ENCODE results near the gene ZBED2.

DNA sequence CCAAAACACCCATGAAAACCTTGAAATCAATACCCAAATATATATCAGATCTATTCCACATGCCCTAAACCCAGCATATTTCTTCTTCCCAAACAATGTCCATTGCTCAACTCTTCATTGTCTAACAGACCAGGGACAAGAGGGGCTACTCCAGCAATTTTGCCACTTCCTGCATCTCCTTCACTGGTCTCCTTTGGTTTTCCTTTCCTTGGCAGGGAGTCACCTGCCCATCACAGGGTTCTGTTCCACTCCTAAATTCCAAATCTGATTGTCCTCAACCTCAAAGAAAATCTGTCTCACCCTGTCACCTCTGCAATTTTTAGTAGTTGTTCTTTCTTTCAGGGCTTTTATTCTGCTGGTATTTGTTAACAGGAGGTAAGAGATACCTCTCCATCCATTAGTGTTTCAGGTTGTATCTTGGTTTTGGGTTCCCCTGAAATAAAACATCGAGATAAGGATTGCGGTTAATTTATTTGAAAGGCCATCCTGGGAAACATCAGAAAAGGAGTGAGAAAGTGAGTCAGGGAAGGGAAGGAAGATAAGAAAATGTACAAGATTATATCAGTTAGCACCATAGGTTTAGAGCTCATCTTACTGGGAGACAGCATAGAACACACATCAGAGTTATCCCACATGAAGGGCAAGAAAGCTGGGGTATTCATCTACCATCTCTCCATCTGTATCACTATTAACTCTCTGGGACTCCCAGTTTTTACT, 13.6 kb downstream of the ZBED2 start:
- TF ChIP-seq POLR2A (IDR thresholded peaks at IDR 0.05), result no peak
- TF ChIP-seq, protein P1, sequence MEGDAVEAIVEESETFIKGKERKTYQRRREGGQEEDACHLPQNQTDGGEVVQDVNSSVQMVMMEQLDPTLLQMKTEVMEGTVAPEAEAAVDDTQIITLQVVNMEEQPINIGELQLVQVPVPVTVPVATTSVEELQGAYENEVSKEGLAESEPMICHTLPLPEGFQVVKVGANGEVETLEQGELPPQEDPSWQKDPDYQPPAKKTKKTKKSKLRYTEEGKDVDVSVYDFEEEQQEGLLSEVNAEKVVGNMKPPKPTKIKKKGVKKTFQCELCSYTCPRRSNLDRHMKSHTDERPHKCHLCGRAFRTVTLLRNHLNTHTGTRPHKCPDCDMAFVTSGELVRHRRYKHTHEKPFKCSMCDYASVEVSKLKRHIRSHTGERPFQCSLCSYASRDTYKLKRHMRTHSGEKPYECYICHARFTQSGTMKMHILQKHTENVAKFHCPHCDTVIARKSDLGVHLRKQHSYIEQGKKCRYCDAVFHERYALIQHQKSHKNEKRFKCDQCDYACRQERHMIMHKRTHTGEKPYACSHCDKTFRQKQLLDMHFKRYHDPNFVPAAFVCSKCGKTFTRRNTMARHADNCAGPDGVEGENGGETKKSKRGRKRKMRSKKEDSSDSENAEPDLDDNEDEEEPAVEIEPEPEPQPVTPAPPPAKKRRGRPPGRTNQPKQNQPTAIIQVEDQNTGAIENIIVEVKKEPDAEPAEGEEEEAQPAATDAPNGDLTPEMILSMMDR (IDR thresholded peaks at IDR 0.05 in 4 of 5, conservative IDR thresholded peaks at IDR 0.05 in 1 of 5), result no peak
